ENCODE data around the gene SH3RF2. TPM values are rescaled to one million over a fixed set of nuclear protein-coding genes. Genes with fewer than 3 reads are reported as not detected.

Gene SH3RF2
- total RNA-seq, 2 donors from 2014 or later, result 2.6 to 3.2 TPM

DNA sequence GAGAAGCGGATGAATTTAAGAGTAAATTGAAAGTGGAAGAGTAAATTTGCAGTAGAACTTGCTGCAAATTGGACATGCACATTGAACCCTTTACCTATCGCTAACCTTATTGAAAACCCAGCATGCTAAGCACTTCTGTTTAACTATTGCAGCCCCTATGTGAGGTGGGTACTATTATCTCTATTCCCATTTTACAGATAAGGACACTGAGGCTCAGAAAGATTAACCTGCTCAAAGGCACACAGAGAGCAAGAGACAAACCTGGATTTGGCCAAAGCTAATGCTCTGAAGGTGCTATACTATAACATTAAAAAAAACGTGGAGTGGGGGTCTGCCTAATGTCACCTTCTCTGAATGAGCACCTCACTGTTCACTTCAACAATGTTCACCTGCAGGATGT, 21.0 kb downstream of the SH3RF2 start:
- Histone ChIP-seq H3K4me3 (ENCODE audit: low read length) (no peak overlapping the region), H3K27ac (ENCODE audit: low read depth, low read length) (no peak overlapping the region), H3K9ac (ENCODE audit: extremely low read depth, low read length, poor library complexity, severe bottlenecking) (no peak overlapping the region), H3K36me3 (ENCODE audit: control insufficient read depth, insufficient read depth, low read length) (no peaks in the 10 kb centered on the region), H3K9me3 (ENCODE audit: control insufficient read depth, low read length) (no peaks in the 10 kb centered on the region), H3K4me1 (ENCODE audit: control insufficient read depth, insufficient read depth, low read length) (no peaks in the 10 kb centered on the region), H3K27me3 (ENCODE audit: control insufficient read depth, insufficient read depth, low read length, poor library complexity, severe bottlenecking) (no peaks in the 10 kb centered on the region)
- Mint-ChIP-seq H3K27ac (no peak overlapping the region), H3K27me3 (ENCODE audit: insufficient read depth) (no peaks in the 10 kb centered on the region), H3K4me1 (peaks cover 11% of the 10 kb centered on the region), H3K4me3 (no peak overlapping the region), H3K36me3 (ENCODE audit: low read depth) (no peaks in the 10 kb centered on the region), H3K9me3 (no peaks in the 10 kb centered on the region)
- no peak for DNase-seq
- 95 to 96% methylated on average over 2 to 3 of the region's 3 CpGs for WGBS, 2 experiments (ENCODE audit: insufficient coverage in 1 of 2, insufficient read length in 1 of 2)
- TF ChIP-seq, protein P1, sequence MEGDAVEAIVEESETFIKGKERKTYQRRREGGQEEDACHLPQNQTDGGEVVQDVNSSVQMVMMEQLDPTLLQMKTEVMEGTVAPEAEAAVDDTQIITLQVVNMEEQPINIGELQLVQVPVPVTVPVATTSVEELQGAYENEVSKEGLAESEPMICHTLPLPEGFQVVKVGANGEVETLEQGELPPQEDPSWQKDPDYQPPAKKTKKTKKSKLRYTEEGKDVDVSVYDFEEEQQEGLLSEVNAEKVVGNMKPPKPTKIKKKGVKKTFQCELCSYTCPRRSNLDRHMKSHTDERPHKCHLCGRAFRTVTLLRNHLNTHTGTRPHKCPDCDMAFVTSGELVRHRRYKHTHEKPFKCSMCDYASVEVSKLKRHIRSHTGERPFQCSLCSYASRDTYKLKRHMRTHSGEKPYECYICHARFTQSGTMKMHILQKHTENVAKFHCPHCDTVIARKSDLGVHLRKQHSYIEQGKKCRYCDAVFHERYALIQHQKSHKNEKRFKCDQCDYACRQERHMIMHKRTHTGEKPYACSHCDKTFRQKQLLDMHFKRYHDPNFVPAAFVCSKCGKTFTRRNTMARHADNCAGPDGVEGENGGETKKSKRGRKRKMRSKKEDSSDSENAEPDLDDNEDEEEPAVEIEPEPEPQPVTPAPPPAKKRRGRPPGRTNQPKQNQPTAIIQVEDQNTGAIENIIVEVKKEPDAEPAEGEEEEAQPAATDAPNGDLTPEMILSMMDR (conservative IDR thresholded peaks at IDR 0.05), result no peak

DNA sequence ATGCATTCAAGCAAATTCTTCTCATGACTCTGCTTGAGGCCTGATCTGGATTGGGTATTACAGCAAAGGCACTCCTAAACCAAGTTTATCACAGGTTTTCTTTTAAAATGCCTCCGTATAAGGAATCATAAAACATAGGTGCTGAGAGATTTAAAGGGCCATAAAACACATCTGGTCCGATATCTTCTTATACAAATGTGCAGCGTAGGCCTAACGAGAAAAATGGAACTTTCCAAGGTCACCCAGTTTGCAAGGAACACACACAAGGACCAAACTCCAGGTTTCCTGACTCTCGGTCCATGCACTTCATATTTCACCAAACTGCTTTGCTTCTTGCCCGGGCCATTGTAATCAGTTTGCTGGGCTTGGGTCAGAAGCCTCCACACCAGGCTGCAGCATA, 22.1 kb downstream of the SH3RF2 start:
- Mint-ChIP-seq H3K27ac (no peak overlapping the region), H3K27me3 (ENCODE audit: insufficient read depth) (no peaks in the 10 kb centered on the region), H3K36me3 (ENCODE audit: low read depth) (no peaks in the 10 kb centered on the region), H3K4me3 (no peak overlapping the region), H3K4me1 (peaks cover 11% of the 10 kb centered on the region), H3K9me3 (no peaks in the 10 kb centered on the region)
- no peaks in the 10 kb centered on the region for H3K36me3 ChIP-seq (ENCODE audit: control insufficient read depth, insufficient read depth, low read length)
- H3K27me3 ChIP-seq (ENCODE audit: control insufficient read depth, insufficient read depth, low read length, poor library complexity, severe bottlenecking), result no peaks in the 10 kb centered on the region
- H3K9me3 ChIP-seq (ENCODE audit: control insufficient read depth, low read length), result no peaks in the 10 kb centered on the region
- H3K4me1 ChIP-seq (ENCODE audit: control insufficient read depth, insufficient read depth, low read length), result no peaks in the 10 kb centered on the region
- no peak overlapping the region for H3K27ac ChIP-seq (ENCODE audit: low read depth, low read length)
- H3K9ac ChIP-seq (ENCODE audit: extremely low read depth, low read length, poor library complexity, severe bottlenecking), result no peak overlapping the region
- 81 to 94% methylated on average over 6 of the region's 6 CpGs for WGBS, 2 experiments (ENCODE audit: insufficient coverage in 1 of 2, insufficient read length in 1 of 2)
- H3K4me3 ChIP-seq (ENCODE audit: low read length), result no peak overlapping the region
- DNase-seq, result no peak
- TF ChIP-seq, protein P1 (conservative IDR thresholded peaks at IDR 0.05), result no peak

DNA sequence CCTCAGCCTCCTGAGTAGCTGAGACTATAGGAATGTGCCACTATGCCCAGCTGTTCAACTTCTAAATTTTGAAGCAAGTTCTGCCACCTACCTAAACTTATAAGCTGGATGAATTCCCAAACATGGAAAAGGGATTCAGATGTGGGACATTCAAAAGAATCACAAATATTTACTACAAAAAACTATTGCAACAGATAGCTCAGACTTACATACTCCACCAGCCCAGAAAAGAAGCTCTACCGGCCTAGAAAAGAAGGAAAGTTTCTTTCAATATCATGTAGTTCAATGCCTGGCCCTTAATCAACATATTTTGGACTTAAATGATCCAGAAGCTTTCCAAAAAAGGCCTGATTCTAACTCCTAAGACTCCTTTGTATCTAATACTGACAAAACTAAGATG, 23.8 kb downstream of the SH3RF2 start:
- Mint-ChIP-seq H3K27me3 (ENCODE audit: insufficient read depth) (no peaks in the 10 kb centered on the region), H3K4me1 (peaks cover 12% of the 10 kb centered on the region), H3K36me3 (ENCODE audit: low read depth) (no peaks in the 10 kb centered on the region), H3K27ac (no peak overlapping the region), H3K4me3 (no peak overlapping the region), H3K9me3 (no peaks in the 10 kb centered on the region)
- no peak overlapping the region for H3K4me3 ChIP-seq (ENCODE audit: low read length)
- no peaks in the 10 kb centered on the region for H3K4me1 ChIP-seq (ENCODE audit: control insufficient read depth, insufficient read depth, low read length)
- H3K27ac ChIP-seq (ENCODE audit: low read depth, low read length), result no peak overlapping the region
- WGBS, 2 experiments (ENCODE audit: insufficient coverage in 1 of 2, insufficient read length in 1 of 2), result 77 to 78% methylated on average over 1 of the region's 1 CpG
- no peaks in the 10 kb centered on the region for H3K27me3 ChIP-seq (ENCODE audit: control insufficient read depth, insufficient read depth, low read length, poor library complexity, severe bottlenecking)
- H3K9ac ChIP-seq (ENCODE audit: extremely low read depth, low read length, poor library complexity, severe bottlenecking), result no peak overlapping the region
- H3K36me3 ChIP-seq (ENCODE audit: control insufficient read depth, insufficient read depth, low read length), result no peaks in the 10 kb centered on the region
- TF ChIP-seq, protein P1 (conservative IDR thresholded peaks at IDR 0.05), result no peak
- no peak for DNase-seq
- H3K9me3 ChIP-seq (ENCODE audit: control insufficient read depth, low read length), result no peaks in the 10 kb centered on the region

Measured in endodermal cell (in vitro differentiated cells).